ENCODE data around the gene ADH1C.
"Not testable (repeated sequence)": the region's sequence is repeated elsewhere in the genome, so short reads cannot be mapped to it uniquely, and the experiment has no call there.

DNA sequence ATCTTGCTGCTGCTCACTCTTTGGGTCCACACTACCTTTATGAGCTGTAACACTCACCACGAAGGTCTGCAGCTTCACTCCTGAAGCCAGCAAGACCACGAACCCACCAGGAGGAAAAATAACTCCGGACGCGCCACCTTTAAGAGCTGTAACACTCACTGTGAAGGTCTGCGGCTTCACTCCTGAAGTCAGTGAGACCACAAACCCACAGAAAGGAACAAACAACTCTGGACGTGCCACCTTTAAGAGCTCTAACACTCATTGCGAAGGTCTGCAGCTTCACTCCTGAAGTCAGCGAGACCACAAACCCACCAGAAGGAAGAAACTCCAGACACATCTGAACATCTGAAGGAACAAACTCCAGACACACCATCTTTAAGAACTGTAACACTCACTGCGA, 3.6 kb upstream of the ADH1C start:
- TF ChIP-seq, protein P1, sequence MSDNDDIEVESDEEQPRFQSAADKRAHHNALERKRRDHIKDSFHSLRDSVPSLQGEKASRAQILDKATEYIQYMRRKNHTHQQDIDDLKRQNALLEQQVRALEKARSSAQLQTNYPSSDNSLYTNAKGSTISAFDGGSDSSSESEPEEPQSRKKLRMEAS (CRISPR knock-in tag; IDR thresholded peaks at IDR 0.05) = not testable (repeated sequence)
- not testable (repeated sequence) for TF ChIP-seq ZFP36 (IDR thresholded peaks at IDR 0.05; ENCODE audit: low read depth, low read length, partially characterized antibody); EP300 (IDR thresholded peaks at IDR 0.05; ENCODE audit: low read length); FOXJ3 (CRISPR knock-in tag; IDR thresholded peaks at IDR 0.05)
- TF ChIP-seq, protein P2, sequence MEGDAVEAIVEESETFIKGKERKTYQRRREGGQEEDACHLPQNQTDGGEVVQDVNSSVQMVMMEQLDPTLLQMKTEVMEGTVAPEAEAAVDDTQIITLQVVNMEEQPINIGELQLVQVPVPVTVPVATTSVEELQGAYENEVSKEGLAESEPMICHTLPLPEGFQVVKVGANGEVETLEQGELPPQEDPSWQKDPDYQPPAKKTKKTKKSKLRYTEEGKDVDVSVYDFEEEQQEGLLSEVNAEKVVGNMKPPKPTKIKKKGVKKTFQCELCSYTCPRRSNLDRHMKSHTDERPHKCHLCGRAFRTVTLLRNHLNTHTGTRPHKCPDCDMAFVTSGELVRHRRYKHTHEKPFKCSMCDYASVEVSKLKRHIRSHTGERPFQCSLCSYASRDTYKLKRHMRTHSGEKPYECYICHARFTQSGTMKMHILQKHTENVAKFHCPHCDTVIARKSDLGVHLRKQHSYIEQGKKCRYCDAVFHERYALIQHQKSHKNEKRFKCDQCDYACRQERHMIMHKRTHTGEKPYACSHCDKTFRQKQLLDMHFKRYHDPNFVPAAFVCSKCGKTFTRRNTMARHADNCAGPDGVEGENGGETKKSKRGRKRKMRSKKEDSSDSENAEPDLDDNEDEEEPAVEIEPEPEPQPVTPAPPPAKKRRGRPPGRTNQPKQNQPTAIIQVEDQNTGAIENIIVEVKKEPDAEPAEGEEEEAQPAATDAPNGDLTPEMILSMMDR (IDR thresholded peaks at IDR 0.05 in 2 of 3, conservative IDR thresholded peaks at IDR 0.05 in 1 of 3; ENCODE audit: insufficient read depth in 2 of 3, low read depth in 1 of 3, low read length in 3 of 3) = not testable (repeated sequence)
